NB4 (cell line): ENCODE data around the gene TTC21B.

Experiments used
- MYC ChIP-seq: IDR thresholded peaks from 2 replicates; pipeline ENCODE4 v1.6.1; 2011; ENCODE audit warnings: low read depth, low read length
- TF ChIP-seq, protein P1 (sequence below): IDR thresholded peaks from one replicate; pipeline ENCODE4 v1.5.1; 2012; ENCODE audit warnings: low read depth, low read length
- TF ChIP-seq, protein P2 (sequence below): IDR thresholded peaks from 2 replicates; pipeline ENCODE4 v1.6.1; 2011; ENCODE audit warnings: low read depth, low read length

DNA sequence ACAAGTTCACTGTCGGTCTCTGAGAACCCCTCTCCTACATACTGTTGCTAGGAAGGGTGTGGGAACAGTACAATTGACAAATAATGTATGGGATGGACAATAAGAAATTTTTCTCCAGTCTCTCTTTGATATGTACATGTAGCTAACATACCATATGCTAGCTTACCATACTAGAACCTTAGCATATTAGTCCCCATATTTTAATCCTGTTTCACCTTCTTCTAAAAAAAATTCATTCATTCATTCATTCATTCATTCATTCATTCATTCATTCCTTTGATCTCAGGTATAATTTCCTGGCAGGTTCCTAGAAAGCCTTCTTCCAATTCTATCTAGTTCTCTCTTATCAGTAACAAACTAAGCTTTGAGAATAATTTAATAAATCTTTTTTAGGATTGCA, 62.2 kb downstream of the TTC21B start:
- TF ChIP-seq, protein P1, sequence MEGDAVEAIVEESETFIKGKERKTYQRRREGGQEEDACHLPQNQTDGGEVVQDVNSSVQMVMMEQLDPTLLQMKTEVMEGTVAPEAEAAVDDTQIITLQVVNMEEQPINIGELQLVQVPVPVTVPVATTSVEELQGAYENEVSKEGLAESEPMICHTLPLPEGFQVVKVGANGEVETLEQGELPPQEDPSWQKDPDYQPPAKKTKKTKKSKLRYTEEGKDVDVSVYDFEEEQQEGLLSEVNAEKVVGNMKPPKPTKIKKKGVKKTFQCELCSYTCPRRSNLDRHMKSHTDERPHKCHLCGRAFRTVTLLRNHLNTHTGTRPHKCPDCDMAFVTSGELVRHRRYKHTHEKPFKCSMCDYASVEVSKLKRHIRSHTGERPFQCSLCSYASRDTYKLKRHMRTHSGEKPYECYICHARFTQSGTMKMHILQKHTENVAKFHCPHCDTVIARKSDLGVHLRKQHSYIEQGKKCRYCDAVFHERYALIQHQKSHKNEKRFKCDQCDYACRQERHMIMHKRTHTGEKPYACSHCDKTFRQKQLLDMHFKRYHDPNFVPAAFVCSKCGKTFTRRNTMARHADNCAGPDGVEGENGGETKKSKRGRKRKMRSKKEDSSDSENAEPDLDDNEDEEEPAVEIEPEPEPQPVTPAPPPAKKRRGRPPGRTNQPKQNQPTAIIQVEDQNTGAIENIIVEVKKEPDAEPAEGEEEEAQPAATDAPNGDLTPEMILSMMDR, result no peak
- TF ChIP-seq MYC, result no peak
- TF ChIP-seq, protein P2, sequence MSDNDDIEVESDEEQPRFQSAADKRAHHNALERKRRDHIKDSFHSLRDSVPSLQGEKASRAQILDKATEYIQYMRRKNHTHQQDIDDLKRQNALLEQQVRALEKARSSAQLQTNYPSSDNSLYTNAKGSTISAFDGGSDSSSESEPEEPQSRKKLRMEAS, result no peak
